ENCODE data around the gene SORBS2.

GRCh38 chr4:185580699-185581098 is 231.3 kb downstream of the SORBS2 start:
- TF ChIP-seq CTCF (IDR thresholded peaks at IDR 0.05; ENCODE audit: poor library complexity, severe bottlenecking), result no peak
- no peak for TF ChIP-seq TAF1 (IDR thresholded peaks at IDR 0.05; ENCODE audit: low read depth)
